Stomach (tissue), 4 donors: ENCODE data around the gene TPSB2.

Experiments used
- EP300 ChIP-seq: sonication (generic); formaldehyde crosslinking; IDR thresholded peaks from one replicate; pipeline ENCODE4 v1.6.1; 2017; ENCODE audit warnings: antibody characterized with exemption
- POLR2AphosphoS5 ChIP-seq, 3 donors: sonication (generic); formaldehyde crosslinking; IDR thresholded peaks; one replicate each; pipeline ENCODE4 v1.6.1; 2016; ENCODE audit warnings: antibody characterized with exemption in 3 of 3
- TF ChIP-seq, protein P1 (sequence below), 7 experiments: fragments of 450-650 bp in 4 of 7; fragments of 200-600 bp in 3 of 7; sonication (generic) in 3 of 7; IDR thresholded peaks; one replicate each; pipeline ENCODE4 v1.5.1; 2016 to 2019; ENCODE audit warnings: antibody characterized with exemption in 7 of 7, control low read depth in 2 of 7, mild to moderate bottlenecking in 1 of 7

DNA sequence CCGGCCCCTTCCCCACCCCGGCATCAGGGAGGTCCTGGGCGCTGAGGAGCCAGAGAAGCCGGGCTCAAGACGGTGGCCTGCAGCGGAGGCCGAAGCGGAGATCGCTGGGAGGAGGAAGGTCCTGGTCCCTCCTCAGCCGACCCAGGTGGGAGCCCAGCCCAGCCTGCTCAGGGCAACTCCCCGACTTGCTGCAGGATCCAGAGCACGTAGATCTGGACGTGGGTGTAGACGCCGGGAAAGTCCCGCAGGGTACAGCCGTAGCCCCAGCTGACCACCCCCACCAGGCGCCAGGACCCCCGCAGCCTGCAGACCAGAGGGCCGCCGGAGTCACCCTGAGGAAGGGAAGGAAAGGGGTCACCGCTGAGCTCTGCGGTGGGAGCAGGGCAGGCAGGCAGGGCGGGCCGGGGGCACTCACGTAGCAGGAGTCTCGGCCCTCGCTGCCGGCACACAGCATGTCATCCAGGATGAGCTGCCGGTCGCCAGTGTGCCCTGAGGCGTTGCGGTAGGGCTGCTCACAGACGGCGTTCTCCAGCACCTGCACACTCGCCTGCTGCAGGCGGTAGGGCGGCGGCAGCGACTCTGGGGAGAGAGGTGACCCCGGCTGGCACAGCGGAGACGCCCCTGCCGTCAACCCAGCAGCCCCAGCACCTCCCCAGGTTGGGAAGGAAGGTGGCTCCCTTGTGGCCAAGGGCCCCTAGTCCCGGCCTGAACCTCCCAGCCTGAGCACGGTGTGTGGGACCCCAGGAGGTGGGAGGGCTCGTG lies 31.3 kb upstream of the TPSB2 start:
- TF ChIP-seq, protein P1, sequence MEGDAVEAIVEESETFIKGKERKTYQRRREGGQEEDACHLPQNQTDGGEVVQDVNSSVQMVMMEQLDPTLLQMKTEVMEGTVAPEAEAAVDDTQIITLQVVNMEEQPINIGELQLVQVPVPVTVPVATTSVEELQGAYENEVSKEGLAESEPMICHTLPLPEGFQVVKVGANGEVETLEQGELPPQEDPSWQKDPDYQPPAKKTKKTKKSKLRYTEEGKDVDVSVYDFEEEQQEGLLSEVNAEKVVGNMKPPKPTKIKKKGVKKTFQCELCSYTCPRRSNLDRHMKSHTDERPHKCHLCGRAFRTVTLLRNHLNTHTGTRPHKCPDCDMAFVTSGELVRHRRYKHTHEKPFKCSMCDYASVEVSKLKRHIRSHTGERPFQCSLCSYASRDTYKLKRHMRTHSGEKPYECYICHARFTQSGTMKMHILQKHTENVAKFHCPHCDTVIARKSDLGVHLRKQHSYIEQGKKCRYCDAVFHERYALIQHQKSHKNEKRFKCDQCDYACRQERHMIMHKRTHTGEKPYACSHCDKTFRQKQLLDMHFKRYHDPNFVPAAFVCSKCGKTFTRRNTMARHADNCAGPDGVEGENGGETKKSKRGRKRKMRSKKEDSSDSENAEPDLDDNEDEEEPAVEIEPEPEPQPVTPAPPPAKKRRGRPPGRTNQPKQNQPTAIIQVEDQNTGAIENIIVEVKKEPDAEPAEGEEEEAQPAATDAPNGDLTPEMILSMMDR (IDR thresholded peaks at IDR 0.05) = no peak
- TF ChIP-seq EP300 = no peak
- no peak for TF ChIP-seq POLR2AphosphoS5 (IDR thresholded peaks at IDR 0.05)
